HepG2 (cell line): ENCODE measurements around the gene SDHAF1. TPM values are rescaled to one million over a fixed set of nuclear protein-coding genes. Genes with fewer than 3 reads are reported as not detected.
A peak's percentile ranks its signal among the peaks of the same experiment; 100 is the strongest.

Experiments
- AKNA ChIP-seq: sonication (generic); formaldehyde crosslinking; IDR thresholded peaks from 2 replicates; pipeline ENCODE4 v1.4.0; 2020; ENCODE audit warnings: missing genetic modification reagents, borderline replicate concordance
- ATAD3A ChIP-seq: sonication (generic); formaldehyde crosslinking; IDR thresholded peaks from 2 replicates; pipeline ENCODE4 v1.4.0; 2020; ENCODE audit warnings: missing genetic modification reagents
- BCL6 ChIP-seq: IDR thresholded peaks from 2 replicates; pipeline ENCODE4 v1.6.1; 2016; ENCODE audit warnings: missing genetic modification reagents, missing compliant biosample characterization
- ETV6 ChIP-seq: sonication (generic); formaldehyde crosslinking; conservative IDR thresholded peaks from 2 replicates; pipeline ENCODE4 v1.4.0; 2020; ENCODE audit warnings: missing genetic modification reagents
- HMGXB4 ChIP-seq, 2 experiments: sonication (generic) in 1 of 2; formaldehyde crosslinking in 1 of 2; IDR thresholded peaks; 2 replicates each; pipeline versions ENCODE4 v1.4.0 to v1.6.1; 2018 to 2020; ENCODE audit warnings: missing genetic modification reagents in 2 of 2, borderline replicate concordance in 1 of 2, low read depth in 1 of 2, mild to moderate bottlenecking in 1 of 2, missing biosample characterization in 1 of 2
- HNRNPL ChIP-seq: fragments of 200-400 bp; formaldehyde crosslinking; IDR thresholded peaks from 2 replicates; pipeline ENCODE4 v1.6.1; 2017; ENCODE audit warnings: mild to moderate bottlenecking, low read depth, low read length
- KLF15 ChIP-seq: sonication (generic); formaldehyde crosslinking; IDR thresholded peaks from 2 replicates; pipeline ENCODE4 v1.8.1; 2023; ENCODE audit warnings: borderline replicate concordance, mild to moderate bottlenecking, inconsistent platforms, missing genetic modification reagents, mixed read lengths
- RFXAP ChIP-seq: sonication (generic); formaldehyde crosslinking; IDR thresholded peaks from 2 replicates; pipeline ENCODE4 v1.4.0; 2020; ENCODE audit warnings: missing genetic modification reagents, borderline replicate concordance
- SOX5 ChIP-seq: IDR thresholded peaks from 2 replicates; pipeline ENCODE4 v1.6.1; 2016; ENCODE audit warnings: borderline replicate concordance
- THAP9 ChIP-seq: sonication (generic); formaldehyde crosslinking; IDR thresholded peaks from 2 replicates; pipeline ENCODE4; 2020; ENCODE audit warnings: missing genetic modification reagents, mild to moderate bottlenecking, borderline replicate concordance
- ZBTB3 ChIP-seq: sonication (generic); formaldehyde crosslinking; IDR thresholded peaks from 2 replicates; pipeline ENCODE4 v1.4.0; 2020; ENCODE audit warnings: low read depth, mild to moderate bottlenecking, moderate library complexity, missing genetic modification reagents, borderline replicate concordance
- ZMYM2 ChIP-seq: sonication (generic); formaldehyde crosslinking; IDR thresholded peaks from 2 replicates; pipeline ENCODE4 v1.8.0; 2022; ENCODE audit warnings: mild to moderate bottlenecking, missing genetic modification reagents
- ZMYM4 ChIP-seq: sonication (generic); formaldehyde crosslinking; IDR thresholded peaks from 2 replicates; pipeline ENCODE4 v1.8.1; 2023; ENCODE audit warnings: mild to moderate bottlenecking, missing genetic modification reagents
- ZNF12 ChIP-seq: sonication (generic); formaldehyde crosslinking; IDR thresholded peaks from 2 replicates; pipeline ENCODE4 v1.5.0; 2020; ENCODE audit warnings: missing genetic modification reagents
- ZNF143 ChIP-seq: sonication (generic); formaldehyde crosslinking; IDR thresholded peaks from 2 replicates; pipeline ENCODE4 v1.4.0; 2020; ENCODE audit warnings: missing genetic modification reagents
- ZNF549 ChIP-seq: sonication (generic); formaldehyde crosslinking; IDR thresholded peaks from 2 replicates; pipeline ENCODE4 v1.5.0; 2020; ENCODE audit warnings: missing genetic modification reagents
- ZNF605 ChIP-seq: sonication (generic); formaldehyde crosslinking; IDR thresholded peaks from 2 replicates; pipeline ENCODE4 v1.8.0; 2022; ENCODE audit warnings: mild to moderate bottlenecking, missing genetic modification reagents
- ZNF737 ChIP-seq: sonication (generic); formaldehyde crosslinking; IDR thresholded peaks from 2 replicates; pipeline ENCODE4 v1.5.0; 2020; ENCODE audit warnings: missing genetic modification reagents, mild to moderate bottlenecking, borderline replicate concordance
- ZNF768 ChIP-seq: sonication (generic); formaldehyde crosslinking; IDR thresholded peaks from 2 replicates; pipeline ENCODE4 v1.4.0; 2020; ENCODE audit warnings: missing genetic modification reagents
- ZNF776 ChIP-seq: sonication (generic); formaldehyde crosslinking; IDR thresholded peaks from 2 replicates; pipeline ENCODE4 v1.4.0; 2020; ENCODE audit warnings: mild to moderate bottlenecking, missing genetic modification reagents
- polyA plus RNA-seq, 8 experiments: library from polyadenylated mRNA; depleted of rRNA in 3 of 8; stranded (reverse) in 7 of 8; unstranded in 1 of 8; fragments of >200 nt; fragmentation: Illumina TruSeq in 4 of 8; extraction: Trizol in 4 of 8; gene quantifications; 2 replicates each; pipeline versions ENCODE4 v1.2.1 to v1.2.3, GENCODE V29; 2011 to 2016; ENCODE audit warnings: low read depth in 4 of 8, missing spikeins in 1 of 8, mixed read lengths in 1 of 8; ENCODE audit not compliant: insufficient read depth in 1 of 8
- total RNA-seq, 5 experiments: library from RNA; depleted of rRNA; stranded (reverse); fragments of >200 nt; fragmentation: Illumina TruSeq; extraction: Trizol; gene quantifications; 2 replicates each; pipeline ENCODE4 v1.2.3, GENCODE V29; 2016; ENCODE audit warnings: low read depth in 1 of 5

SDHAF1 gene
- total and polyA plus RNA-seq, 2 of the 13 experiments (the other 11 are each of a cell fraction or from before 2014, with no cell fraction given), result 17.8 to 22.8 TPM

- TF ChIP-seq ZNF143 (CRISPR knock-in tag) (peak; percentile 64; the same call in 1 of the 2 replicates), ZBTB3 (CRISPR knock-in tag) (no peak), ZMYM4 (CRISPR knock-in tag) (peak; percentile 28; the same call in 1 of the 2 replicates), THAP9 (CRISPR knock-in tag) (0 out of 2 replicates have a peak, but pooled peaks have one; percentile 25), HMGXB4 (CRISPR knock-in tag; IDR thresholded peaks at IDR 0.05; ENCODE audit: borderline replicate concordance in 1 of 2, low read depth in 1 of 2) (peak in 1 of 2 experiments; percentile 48; a peak in 1 of 4 replicates), HNRNPL (no peak), BCL6 (CRISPR knock-in tag) (no peak), ZNF776 (CRISPR knock-in tag) (no peak), ATAD3A (CRISPR knock-in tag) (0 out of 2 replicates have a peak, but pooled peaks have one; percentile 60), AKNA (0 out of 2 replicates have a peak, but pooled peaks have one; percentile 87), ZNF605 (CRISPR knock-in tag) (peak; percentile 72), ETV6 (CRISPR knock-in tag) (peak; percentile 69; the same call in 1 of the 2 replicates), SOX5 (CRISPR knock-in tag) (peak; percentile 39; the same call in 1 of the 2 replicates), RFXAP (CRISPR knock-in tag) (peak; percentile 49; the same call in 1 of the 2 replicates), ZNF737 (0 out of 2 replicates have a peak, but pooled peaks have one; percentile 51), ZMYM2 (CRISPR knock-in tag) (no peak), ZNF12 (CRISPR knock-in tag) (0 out of 2 replicates have a peak, but pooled peaks have one; percentile 43), KLF15 (0 out of 2 replicates have a peak, but pooled peaks have one; percentile 32), ZNF549 (CRISPR knock-in tag) (no peak), ZNF768 (CRISPR knock-in tag) (0 out of 2 replicates have a peak, but pooled peaks have one; percentile 40)
Measured at GRCh38 chr19:35963514-35963913, 31.5 kb upstream of the SDHAF1 start (continued).
